SK-N-SH treated with all-trans-retinoic acid at 6 μM for 48 hours (cell line): ENCODE data around the gene SOCS4.

Experiments used
- ARNTL ChIP-seq: fragments of 450-650 bp; formaldehyde crosslinking; IDR thresholded peaks from 2 replicates; pipeline ENCODE4 v1.5.0; 2020; ENCODE audit warnings: low read depth, mild to moderate bottlenecking, moderate library complexity, borderline replicate concordance
- CREB5 ChIP-seq: fragments of 250-450 bp; sonication (Bioruptor Pico); IDR thresholded peaks from 2 replicates; pipeline ENCODE4 v1.5.1; 2020; ENCODE audit warnings: low read depth, mild to moderate bottlenecking, moderate library complexity
- CSRNP3 ChIP-seq: fragments of 250-450 bp; sonication (Bioruptor Pico); IDR thresholded peaks from 2 replicates; pipeline ENCODE4 v1.5.1; 2021; ENCODE audit warnings: mild to moderate bottlenecking, moderate library complexity
- ESRRG ChIP-seq: fragments of 250-450 bp; sonication (Bioruptor Pico); IDR thresholded peaks from 2 replicates; pipeline ENCODE4 v1.6.1; 2021; ENCODE audit warnings: mild to moderate bottlenecking
- GLIS3 ChIP-seq: fragments of 250-450 bp; sonication (Bioruptor Pico); IDR thresholded peaks from 2 replicates; pipeline ENCODE4 v1.5.0; 2020; ENCODE audit warnings: mild to moderate bottlenecking, moderate library complexity
- ISL1 ChIP-seq: fragments of 250-450 bp; sonication (Bioruptor Pico); IDR thresholded peaks from 2 replicates; pipeline ENCODE4 v2.1.2; 2022; ENCODE audit warnings: mild to moderate bottlenecking, moderate library complexity
- PATZ1 ChIP-seq: fragments of 250-450 bp; sonication (Bioruptor Pico); IDR thresholded peaks from 2 replicates; pipeline ENCODE4 v1.8.0; 2020; ENCODE audit warnings: mild to moderate bottlenecking, moderate library complexity, borderline replicate concordance
- PPARA ChIP-seq: fragments of 250-450 bp; sonication (Bioruptor Pico); IDR thresholded peaks from 2 replicates; pipeline ENCODE4 v1.5.0; 2020; ENCODE audit warnings: mild to moderate bottlenecking, borderline replicate concordance
- RARB ChIP-seq: fragments of 250-450 bp; sonication (Bioruptor Pico); IDR thresholded peaks from 2 replicates; pipeline ENCODE4 v1.8.0; 2021; ENCODE audit warnings: mild to moderate bottlenecking, moderate library complexity
- SNAI2 ChIP-seq: fragments of 250-450 bp; sonication (Bioruptor Pico); IDR thresholded peaks from 2 replicates; pipeline ENCODE4 v1.5.0; 2020; ENCODE audit warnings: mild to moderate bottlenecking, moderate library complexity
- TOX ChIP-seq: fragments of 250-450 bp; sonication (Bioruptor Pico); IDR thresholded peaks from 2 replicates; pipeline ENCODE4 v1.8.0; 2021; ENCODE audit warnings: mild to moderate bottlenecking, moderate library complexity, borderline replicate concordance
- TSHZ2 ChIP-seq: fragments of 250-450 bp; sonication (Bioruptor Pico); IDR thresholded peaks from 2 replicates; pipeline ENCODE4 v1.5.0; 2020; ENCODE audit warnings: mild to moderate bottlenecking, moderate library complexity
- ZFP3 ChIP-seq: fragments of 250-450 bp; sonication (Bioruptor Pico); IDR thresholded peaks from 2 replicates; pipeline ENCODE4 v1.5.0; 2020; ENCODE audit warnings: mild to moderate bottlenecking, moderate library complexity
- ZNF565 ChIP-seq: fragments of 450-650 bp; formaldehyde crosslinking; conservative IDR thresholded peaks from 2 replicates; pipeline ENCODE4 v1.5.0; 2020; ENCODE audit warnings: low read depth, mild to moderate bottlenecking, moderate library complexity

- TF ChIP-seq ZFP3 (CRISPR knock-in tag) (no peak), ZNF565 (no peak), GLIS3 (no peak), ESRRG (CRISPR knock-in tag) (no peak), ISL1 (CRISPR knock-in tag) (no peak), RARB (CRISPR knock-in tag) (no peak), ARNTL (CRISPR knock-in tag) (no peak), PATZ1 (CRISPR knock-in tag) (no peak), CREB5 (no peak), CSRNP3 (CRISPR knock-in tag) (no peak), SNAI2 (CRISPR knock-in tag) (no peak), PPARA (CRISPR knock-in tag) (no peak), TOX (CRISPR knock-in tag) (no peak), TSHZ2 (CRISPR knock-in tag) (no peak)
These were observed 30.9 kb downstream of the SOCS4 start for GRCh38 chr14:55057919-55058318.
